ENCODE results near the gene CEP164. TPM values are rescaled to one million over a fixed set of nuclear protein-coding genes. Genes with fewer than 3 reads are reported as not detected.

CEP164 gene
- total and polyA plus RNA-seq, 2 of the 4 experiments (the other 2 are of a cell fraction): 23.3 to 26.9 TPM

DNA sequence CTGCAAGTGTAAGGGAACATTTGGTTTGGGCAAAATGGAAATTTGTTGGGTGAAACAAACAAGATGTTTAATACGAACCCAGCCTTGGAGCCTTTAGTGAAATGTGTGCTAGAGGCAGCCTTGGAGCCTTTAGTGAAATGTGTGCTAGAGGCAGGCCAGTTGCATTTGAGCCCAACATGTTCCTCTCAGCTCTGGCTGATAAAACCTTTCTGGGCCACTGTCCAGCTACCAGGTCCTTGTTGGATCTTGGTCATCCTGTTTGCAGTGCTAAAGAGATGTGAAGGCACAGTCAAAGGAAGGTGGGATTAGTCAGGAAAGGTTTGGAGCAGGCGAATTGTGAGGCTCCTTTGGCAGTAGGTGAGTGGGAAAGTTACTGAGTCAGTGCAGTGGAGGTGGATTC, 48.9 kb downstream of the CEP164 start:
- BruUV-seq (replicated peaks): no TSS peak

More for the DNA sequence above, 48.9 kb downstream of the CEP164 start:
- peaks cover 10% of the 10 kb centered on the region; the same call in 1 of the 2 replicates for H3K9me1 ChIP-seq (ENCODE audit: insufficient read depth, low read length)
- no peak overlapping the region for H4K5ac ChIP-seq (ENCODE audit: low read depth, low read length)
- ATAC-seq (ENCODE audit: low read depth) (no peak), DNase-seq (no peak)
- no peaks in the 10 kb centered on the region for H4K20me1 ChIP-seq (ENCODE audit: insufficient read depth, low read length)
- no peak overlapping the region for H2BK120ac ChIP-seq (ENCODE audit: low read depth, low read length)
- WGBS, 2 experiments (ENCODE audit: extremely low coverage in 2 of 2, insufficient read length in 1 of 2): 100% methylated on average over 1 of the region's 2 CpGs; no CpG with 5 or more reads in 1 of the 2 experiments
- H3K4me3 ChIP-seq (ENCODE audit: insufficient read depth, low read depth, low read length): no peak overlapping the region
- H3K56ac ChIP-seq (ENCODE audit: extremely low read depth, insufficient read depth, low read length): no peak overlapping the region
- H3K4me2 ChIP-seq (ENCODE audit: low read depth, low read length): no peak overlapping the region
- no peak overlapping the region for H3K9ac ChIP-seq (ENCODE audit: low read depth, low read length)
- H3K27ac ChIP-seq (ENCODE audit: insufficient read depth, low read length): no peak overlapping the region
- no peak overlapping the region for H3K18ac ChIP-seq (ENCODE audit: low read depth, low read length)
- no peak overlapping the region for H2BK5ac ChIP-seq (ENCODE audit: low read depth, low read length, poor library complexity, severe bottlenecking)
- CTCF ChIA-PET: no interaction called here
- no peaks in the 10 kb centered on the region for H3K9me3 ChIP-seq (ENCODE audit: control insufficient read depth, insufficient read depth, low read length)
- intact Hi-C loops (cut with micrococcal nuclease) (no loop called here), in situ Hi-C loops (cut with MboI; ENCODE audit: low sequenced_read_pairs) (no loop called here), dilution Hi-C loops (cut with HindIII; ENCODE audit: low sequenced_read_pairs, unreplicated experiment) (no loop called here)
- no peaks in the 10 kb centered on the region for H3K4me1 ChIP-seq (ENCODE audit: control insufficient read depth, insufficient read depth, low read length)
- no peak overlapping the region for H2BK15ac ChIP-seq (ENCODE audit: low read depth, low read length)
- no peaks in the 10 kb centered on the region for H3K27me3 ChIP-seq (ENCODE audit: control insufficient read depth, insufficient read depth, low read length)
- no peak overlapping the region for H2AK9ac ChIP-seq (replicated peaks; ENCODE audit: low read depth, low read length, poor library complexity)
- no peak overlapping the region for H3K14ac ChIP-seq (replicated peaks; ENCODE audit: low read depth, low read length)
- POLR2A ChIA-PET (ENCODE audit: unreplicated experiment): no interaction called here
- H3K36me3 ChIP-seq (ENCODE audit: control insufficient read depth, insufficient read depth, low read length): peaks cover 59% of the 10 kb centered on the region
- H2AFZ ChIP-seq (replicated peaks; ENCODE audit: low read length, poor library complexity): no peak overlapping the region
- no peak overlapping the region for H2AK5ac ChIP-seq (ENCODE audit: low read depth, low read length)
- TF ChIP-seq MXI1 (IDR thresholded peaks at IDR 0.05; ENCODE audit: borderline replicate concordance, low read depth, low read length): no peak
- TF ChIP-seq MAFK (IDR thresholded peaks at IDR 0.05; ENCODE audit: low read depth, low read length): no peak
- TF ChIP-seq RCOR1 (IDR thresholded peaks at IDR 0.05; ENCODE audit: insufficient replicate concordance, low read length): no peak
- TF ChIP-seq NFE2L2 (IDR thresholded peaks at IDR 0.05; ENCODE audit: low read depth, low read length): no peak
- no peak for TF ChIP-seq FOS (IDR thresholded peaks at IDR 0.05; ENCODE audit: low read depth, low read length)
- TF ChIP-seq POLR2A (IDR thresholded peaks at IDR 0.05; ENCODE audit: low read depth, low read length): no peak
- no peak overlapping the region for H4K8ac ChIP-seq (ENCODE audit: low read depth in 2 of 2, low read length in 2 of 2)
- 0 out of 4 replicates have a peak, but pooled peaks cover 0 to 3% of the 10 kb centered on the region in 2 experiments for H3K79me1 ChIP-seq (ENCODE audit: low read depth in 1 of 2, low read length in 2 of 2)
- no peak overlapping the region for H2BK20ac ChIP-seq (ENCODE audit: low read depth, low read length)
- H3K23ac ChIP-seq (ENCODE audit: low read depth, low read length): no peak overlapping the region
- no peak overlapping the region for H3K4ac ChIP-seq (ENCODE audit: low read depth, low read length)
- H4K91ac ChIP-seq (ENCODE audit: insufficient read depth, low read depth, low read length): no peak overlapping the region

Data from IMR-90 (cell line).